ENCODE results near the gene OPN1LW. TPM values are rescaled to one million over a fixed set of nuclear protein-coding genes. Genes with fewer than 3 reads are reported as not detected.
"Not testable (repeated sequence)": the region's sequence is repeated elsewhere in the genome, so short reads cannot be mapped to it uniquely, and the experiment has no call there.

The OPN1LW gene
- polyA plus RNA-seq (ENCODE audit: insufficient read length), result not detected
- long read RNA-seq, donor 1, result 0 reads
- long read RNA-seq, donor 2, result 0 reads
- long read RNA-seq, donor 3, result 0 reads
- long read RNA-seq, donor 4, result 0 reads
- long read RNA-seq, donor 5, result 0 reads
- long read RNA-seq, donor 6, result 0 reads
- long read RNA-seq, donor 7, result 0 reads
- long read RNA-seq, donor 8, result 0 reads

DNA sequence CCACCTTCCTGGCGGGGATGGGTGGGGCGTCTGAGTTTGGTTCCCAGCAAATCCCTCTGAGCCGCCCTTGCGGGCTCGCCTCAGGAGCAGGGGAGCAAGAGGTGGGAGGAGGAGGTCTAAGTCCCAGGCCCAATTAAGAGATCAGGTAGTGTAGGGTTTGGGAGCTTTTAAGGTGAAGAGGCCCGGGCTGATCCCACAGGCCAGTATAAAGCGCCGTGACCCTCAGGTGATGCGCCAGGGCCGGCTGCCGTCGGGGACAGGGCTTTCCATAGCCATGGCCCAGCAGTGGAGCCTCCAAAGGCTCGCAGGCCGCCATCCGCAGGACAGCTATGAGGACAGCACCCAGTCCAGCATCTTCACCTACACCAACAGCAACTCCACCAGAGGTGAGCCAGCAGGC is at the start of gene OPN1LW:
Gene OPN1LW, plus strand, starts transcription at position 234 of the 400 bp plus-strand sequence. Its CDS starts 41 bp downstream, at position 275.
- DNase-seq, result not testable (repeated sequence)

DNA sequence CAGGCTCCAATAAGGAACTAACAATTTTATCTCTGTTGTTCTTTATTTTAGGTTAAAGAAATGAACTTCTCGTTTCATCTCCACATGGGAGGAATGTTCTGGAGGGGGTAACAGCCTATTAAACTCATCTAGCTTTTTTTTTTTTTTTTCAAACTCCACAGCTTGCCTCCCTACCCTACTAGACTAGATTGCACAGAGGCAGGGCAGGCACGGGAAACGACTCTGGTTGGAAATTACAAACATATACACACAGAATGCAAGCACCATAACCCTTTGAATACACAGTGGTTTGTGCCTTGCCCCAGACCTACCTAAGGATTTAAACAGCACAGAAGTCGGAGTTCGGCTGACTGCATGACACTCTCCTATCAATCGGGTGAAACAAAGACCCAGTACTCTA is 49.2 kb upstream of the OPN1LW start:
- DNase-seq, result no peak

DNA sequence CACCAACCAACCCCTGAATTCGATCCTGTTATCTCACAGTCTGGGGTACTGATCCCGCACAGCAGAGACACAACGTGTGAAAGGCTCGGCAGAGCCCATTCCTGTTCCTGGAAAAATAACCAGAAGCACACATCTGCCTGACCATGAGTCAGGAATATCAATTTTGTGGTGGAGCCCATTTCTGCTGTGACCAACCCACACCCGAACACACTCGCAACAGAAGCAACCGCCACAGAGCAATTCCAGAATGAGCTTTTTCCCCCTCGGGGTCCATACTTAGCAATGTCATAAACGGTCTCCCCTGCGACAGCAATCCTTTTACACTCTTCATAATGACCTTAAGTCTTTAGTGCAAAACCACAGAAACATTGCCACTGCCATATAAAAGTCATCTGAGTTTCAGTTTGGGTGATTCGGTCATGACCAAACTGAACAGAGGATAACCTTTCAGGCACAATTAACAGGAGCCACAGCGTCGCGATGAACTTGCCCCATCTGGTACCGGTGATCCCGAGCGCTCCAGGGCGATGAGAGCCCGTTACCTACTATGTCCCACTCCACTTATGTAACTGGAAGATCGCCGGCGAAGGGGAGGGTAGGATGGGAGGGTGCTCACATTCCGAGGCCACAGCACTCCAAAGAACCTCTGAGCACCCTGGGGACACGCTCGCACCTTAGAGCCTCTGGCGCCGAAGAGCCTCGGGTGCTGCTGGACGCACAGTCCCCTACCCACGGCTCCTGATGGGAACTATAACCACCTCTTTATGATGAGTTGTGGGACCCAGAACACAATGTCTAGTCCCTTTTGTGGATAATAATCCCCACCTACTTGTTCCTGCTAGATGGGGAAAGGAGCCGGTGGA is 47.7 kb upstream of the OPN1LW start:
- DNase-seq, result no peak

DNA sequence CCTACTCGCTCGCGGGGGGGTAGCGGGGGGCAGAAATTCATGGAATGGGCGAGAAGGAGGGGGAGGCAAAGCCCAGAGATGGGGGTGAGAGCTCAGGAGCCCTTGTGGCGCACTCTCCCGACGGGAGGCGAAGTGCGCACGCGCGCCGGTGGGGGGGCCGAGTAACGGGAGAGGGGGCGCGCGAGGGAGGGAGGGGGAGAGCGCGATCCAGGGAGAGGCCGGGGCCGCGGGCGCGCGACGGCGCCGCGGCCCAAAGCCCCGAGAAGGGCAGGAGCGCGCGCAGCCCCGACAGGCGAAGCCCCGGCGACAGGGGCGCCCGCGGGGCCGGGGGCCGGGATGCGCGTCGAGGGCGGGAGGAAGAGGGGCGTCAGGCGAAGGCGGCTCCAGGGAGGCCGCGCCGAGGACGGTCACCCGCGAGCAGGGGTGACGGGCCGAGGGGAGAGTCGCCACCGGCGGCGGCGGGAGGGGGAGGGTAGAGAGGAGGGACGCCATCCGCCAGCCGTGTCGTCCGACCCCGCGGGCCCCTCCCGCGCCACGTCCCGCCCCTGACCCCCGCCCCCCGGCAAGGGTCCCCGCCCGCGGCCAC is 46.9 kb upstream of the OPN1LW start:
- DNase-seq, result peak; percentile 74

DNA sequence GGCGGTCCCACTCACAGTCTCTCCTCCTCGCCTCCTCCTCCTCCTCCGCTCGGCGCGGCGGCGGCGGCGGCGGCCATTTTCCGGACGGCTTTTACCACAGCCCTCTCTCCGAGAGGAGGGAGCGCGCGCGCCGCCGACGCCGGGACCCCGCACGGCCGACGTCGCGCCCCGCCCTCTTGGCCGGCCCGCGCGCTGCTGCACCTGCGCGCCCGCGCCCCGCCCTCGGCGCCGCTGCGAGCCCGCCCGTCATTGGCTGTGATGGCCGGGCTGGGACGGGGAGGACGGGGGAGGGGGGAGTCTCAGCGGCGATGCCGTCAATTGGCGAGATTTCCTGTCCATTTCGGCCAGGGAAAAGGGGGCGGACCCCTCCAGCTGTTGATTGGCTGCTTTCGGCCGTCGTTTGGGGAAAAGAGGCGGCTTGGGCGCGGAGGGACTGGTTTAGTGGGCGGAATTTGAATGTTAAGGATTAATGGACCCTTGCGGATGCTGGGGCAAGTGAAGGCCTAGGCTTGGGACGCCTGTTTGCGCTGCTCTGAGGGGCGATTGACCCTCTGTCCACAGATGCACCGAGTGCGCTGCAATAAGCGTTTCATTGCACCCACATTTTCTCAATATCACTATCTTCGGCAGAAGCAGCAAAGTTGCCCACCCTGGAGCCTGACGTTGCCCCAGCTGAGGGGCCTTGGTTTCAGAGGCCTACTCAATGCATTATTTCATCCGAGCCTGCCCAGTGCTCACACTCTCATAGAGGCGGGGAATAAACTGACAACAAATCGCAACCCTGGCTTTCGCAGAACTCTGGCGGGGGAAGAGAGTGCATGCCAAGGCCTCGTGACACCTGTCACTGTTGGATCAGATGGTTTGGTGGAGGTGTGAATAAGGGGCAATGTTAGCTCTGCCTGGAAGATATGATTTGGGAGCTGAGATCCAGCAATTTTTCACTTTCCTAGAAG is 46.2 kb upstream of the OPN1LW start, which contains the start of gene MECP2:
Gene MECP2, minus strand, starts transcription at position 129 of the 953 bp plus-strand sequence.
- DNase-seq, result peak; percentile 91

DNA sequence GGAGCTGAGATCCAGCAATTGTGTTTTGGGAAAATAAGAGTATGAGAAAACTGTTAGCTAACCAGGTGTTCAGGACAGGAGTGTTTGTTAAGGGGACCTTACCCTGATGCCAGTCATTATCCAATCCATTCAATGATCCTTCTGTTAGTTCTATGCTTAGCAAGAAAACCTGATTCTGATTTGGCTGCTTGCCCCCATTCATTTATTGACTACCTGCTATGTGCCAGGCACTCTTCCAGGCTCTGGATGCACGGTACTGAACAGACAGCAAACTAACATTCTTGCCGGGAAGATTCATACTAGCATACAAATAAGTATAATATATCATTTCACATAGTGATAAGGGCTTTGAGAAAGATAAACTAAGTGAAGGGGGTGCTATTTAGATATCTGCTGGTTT is 45.5 kb upstream of the OPN1LW start:
- no peak for DNase-seq

DNA sequence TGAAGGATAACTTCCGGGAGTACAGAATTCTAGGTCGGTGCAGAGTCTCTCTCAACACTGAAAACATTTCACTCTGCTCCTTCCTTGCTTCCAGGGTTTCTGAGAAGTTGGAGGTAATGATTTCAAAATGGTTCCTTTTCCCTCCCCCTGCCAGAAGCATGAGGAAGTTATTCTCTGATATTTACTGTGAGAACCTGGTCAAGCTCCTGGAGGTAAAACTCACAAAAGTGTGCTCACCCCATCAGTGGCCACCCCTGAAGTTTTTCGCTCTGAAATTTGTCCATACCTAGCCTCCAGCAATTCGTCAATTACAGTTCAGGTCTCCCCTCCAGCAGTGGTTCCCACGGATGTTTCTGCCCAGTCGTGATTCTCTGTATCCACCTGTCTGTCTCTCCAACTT is 30.3 kb upstream of the OPN1LW start:
- DNase-seq, result no peak

DNA sequence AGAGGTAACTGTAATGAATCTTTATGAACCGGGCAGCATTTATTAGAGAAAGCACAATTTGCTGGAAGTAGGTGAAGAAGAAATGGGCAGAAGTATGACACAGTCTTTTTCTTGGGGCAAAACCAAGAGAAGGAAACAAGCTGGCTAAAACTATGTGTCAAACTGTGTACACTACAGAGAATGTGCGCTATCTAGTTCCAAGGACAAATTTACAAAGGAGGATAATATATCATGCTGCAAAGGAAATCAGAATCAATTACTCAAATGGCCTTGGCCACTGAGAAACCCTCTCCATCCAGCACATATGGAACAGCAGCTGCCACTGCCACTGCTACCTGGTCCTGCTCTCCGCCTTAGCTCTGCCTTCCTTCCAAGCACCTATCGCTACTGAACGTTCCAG is 29.4 kb upstream of the OPN1LW start:
- no peak for DNase-seq

DNA sequence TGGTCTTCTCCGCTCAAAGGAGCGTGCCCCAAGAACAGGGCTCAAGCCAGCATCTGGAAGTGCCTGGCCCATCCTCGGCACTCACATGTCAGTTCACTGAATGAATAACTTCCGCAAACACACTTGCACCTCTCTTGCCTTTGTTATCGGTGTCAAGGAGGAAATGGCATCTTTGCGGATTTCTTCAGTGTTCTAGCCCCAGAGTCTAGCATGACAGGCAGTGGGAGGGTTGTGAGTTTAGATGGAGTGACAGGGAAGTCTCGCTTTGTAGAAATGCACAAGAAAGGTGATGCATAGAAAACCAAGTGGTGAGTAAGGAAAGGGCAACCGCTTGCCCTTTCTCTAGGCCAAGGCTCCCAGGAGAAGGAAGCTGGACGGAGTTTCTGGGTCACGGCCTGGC is 29.0 kb upstream of the OPN1LW start:
- DNase-seq, result no peak

DNA sequence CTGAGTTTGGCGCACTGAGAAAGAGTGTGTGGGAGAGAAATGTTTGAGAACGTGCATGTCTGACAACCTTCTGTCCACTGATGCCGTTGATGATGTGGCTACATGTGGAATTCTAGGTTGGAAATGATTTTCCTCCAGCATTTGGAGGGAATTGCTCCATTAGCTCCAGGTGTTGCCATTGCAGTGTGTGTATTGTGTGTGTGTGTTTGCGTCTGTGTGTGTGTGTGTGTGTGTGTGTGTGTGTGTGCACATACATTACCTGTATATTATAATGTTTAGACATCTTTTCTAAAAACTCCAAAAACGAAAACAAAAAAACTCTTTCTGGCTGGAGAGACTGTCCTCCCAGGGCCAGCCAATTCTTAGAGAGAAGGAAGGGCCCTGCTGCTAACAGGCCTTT is 28.3 kb upstream of the OPN1LW start:
- no peak for DNase-seq

DNA sequence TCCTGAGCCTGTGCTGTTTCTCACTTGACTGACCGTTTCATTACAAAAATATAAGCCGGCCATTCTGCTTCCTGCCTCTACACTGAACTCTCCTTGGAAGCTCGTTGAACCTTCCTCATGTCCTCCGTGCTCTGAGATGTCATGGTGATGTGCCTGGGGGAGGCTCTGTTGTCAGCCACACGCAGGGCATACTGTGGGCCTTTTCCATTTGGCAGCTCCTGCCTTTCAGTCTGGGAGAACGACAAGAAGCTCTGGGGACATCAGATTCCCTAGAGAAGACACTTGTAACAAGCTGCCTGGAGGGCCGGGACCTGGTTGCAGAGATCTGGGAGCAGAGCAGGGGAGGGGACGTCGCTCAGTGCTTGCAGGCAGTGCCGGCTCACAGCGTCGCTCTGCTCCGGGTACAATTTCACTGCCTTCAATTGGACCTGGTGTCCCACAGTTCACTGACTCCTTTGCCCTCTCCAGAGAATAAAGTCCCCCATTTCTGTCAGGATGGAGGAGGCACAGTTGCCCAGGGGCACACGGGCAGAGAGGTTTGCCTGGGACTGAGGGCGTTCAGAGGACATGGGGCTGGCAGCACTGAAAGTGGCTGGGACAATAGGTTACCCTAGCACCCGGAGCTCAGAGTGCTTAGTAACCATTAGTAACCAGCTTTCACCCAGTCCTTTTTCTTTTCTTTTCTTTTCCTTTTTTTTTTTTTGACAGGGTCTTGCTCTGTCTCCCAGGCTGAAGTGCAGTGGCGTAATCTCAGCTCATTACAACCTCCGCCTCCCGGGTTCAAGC is 27.4 kb upstream of the OPN1LW start:
- no peak for DNase-seq

DNA sequence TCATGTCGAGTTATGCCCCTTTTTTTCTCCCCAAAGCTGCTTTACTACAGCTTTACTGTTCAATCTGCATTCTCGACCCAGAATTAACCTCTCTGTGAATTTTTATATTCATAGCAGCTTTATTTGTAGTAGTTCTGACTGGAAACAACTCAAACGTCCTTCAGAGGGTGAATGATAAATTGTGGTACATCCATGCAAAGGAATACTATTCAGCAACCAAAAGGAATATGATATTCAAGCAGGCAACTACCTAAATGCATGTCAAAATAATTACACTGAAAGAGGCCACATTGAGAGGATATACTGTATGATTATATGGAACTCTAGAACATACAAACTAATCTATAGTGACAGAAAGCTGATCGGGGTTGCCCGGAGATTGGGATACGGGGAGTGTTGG is 26.5 kb upstream of the OPN1LW start:
- DNase-seq, result no peak

DNA sequence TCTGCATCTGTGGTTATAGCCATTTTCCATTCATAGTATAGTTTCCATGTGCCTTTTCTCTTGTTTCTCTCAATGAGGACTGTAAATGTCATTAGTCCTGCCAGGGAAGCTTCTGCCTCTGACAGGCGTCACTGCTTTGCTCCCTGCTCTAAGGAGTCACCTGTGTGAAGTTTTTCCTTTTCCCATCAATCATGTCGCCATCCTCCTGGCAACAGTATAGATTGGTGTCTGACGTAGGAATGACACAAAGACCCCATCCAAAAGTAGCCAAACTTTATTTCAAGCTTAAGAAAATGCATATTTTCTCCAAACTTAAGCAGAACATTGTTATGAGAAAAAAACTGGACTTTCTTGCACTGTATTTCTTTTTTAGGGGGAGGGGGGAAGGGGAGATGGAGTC is 23.5 kb upstream of the OPN1LW start:
- no peak for DNase-seq

DNA sequence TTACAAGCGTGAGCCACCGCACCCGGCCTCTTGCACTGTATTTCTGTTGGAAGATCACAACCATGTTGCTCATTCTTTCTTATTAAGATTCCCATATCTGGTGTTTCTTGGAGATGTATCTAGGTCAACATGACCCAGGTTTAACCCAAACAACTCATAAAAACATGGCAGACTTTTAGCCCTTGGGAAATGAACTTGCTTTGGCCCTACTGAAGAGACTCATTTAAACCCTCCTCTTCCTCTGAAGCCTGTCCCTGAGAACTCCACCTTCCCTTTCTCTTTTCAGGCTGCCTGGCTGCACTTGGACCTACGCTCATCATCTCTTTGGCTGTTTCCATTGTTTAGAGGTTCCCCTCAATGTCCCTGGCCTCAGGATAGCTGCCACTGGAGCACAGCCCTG is 22.8 kb upstream of the OPN1LW start:
- no peak for DNase-seq

DNA sequence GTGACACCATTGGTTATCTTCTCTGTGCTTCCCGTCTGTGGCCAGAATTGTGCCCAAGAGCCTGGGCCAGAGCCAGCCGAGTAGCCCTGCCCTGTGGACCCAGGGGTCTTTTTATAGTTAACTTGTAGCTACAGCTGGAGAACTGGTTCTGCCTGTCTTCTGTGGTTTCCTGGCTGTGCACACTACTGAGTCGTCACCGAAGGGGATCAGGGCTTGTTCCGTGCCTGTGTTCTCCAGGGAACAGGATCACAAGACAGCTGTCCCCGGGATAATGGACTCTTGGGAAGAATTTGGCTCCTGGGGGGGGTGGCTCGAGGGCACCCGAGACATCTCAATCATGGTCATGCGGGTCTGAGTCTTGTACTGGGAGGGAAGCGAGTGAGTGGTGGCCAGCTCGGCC is 22.1 kb upstream of the OPN1LW start:
- no peak for DNase-seq

DNA sequence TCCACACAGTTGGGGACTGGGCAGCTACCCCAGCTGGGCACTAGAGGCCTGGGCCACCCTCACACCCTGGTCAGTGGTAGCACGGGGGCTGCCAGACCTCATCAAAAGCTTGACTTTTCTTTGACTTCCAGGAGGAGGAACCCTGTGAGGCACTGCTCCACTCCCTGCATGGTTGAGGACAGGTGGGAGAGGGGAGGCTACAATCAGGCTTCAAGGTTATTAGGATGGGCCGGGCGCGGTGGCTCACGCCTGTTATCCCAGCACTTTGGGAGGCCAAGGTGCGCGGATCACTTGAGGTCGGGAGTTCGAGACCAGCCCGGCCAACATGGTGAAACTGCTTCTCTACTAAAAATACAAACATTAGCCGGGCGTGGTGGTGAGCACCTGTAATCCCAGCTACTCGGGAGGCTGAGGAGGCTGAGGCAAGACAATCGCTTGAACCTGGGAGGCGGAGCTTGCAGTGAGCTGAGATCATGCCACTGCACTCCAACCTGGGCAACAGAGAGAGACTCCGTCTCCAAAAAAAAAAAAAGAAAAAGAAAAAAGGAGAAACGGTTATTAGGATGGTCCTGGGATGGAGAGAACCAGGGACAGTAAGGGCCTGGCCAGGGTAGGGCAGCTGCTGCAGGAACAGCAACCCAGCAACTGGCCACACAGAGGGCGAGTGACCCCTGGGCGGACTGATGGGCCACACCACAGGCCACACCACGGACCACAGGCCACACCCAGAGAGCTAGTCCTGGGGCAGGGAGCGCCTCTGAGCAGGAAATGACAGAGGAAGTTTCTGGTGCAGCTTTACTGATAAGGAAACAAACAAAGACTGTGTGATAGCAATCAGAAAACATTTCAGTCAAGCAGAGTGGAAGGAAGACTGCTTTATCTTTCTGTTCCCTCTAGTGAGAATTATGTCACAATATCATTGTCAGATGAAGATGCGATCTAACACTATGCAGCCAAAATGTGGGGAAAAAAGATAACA is 20.5 kb upstream of the OPN1LW start:
- DNase-seq, result no peak

DNA sequence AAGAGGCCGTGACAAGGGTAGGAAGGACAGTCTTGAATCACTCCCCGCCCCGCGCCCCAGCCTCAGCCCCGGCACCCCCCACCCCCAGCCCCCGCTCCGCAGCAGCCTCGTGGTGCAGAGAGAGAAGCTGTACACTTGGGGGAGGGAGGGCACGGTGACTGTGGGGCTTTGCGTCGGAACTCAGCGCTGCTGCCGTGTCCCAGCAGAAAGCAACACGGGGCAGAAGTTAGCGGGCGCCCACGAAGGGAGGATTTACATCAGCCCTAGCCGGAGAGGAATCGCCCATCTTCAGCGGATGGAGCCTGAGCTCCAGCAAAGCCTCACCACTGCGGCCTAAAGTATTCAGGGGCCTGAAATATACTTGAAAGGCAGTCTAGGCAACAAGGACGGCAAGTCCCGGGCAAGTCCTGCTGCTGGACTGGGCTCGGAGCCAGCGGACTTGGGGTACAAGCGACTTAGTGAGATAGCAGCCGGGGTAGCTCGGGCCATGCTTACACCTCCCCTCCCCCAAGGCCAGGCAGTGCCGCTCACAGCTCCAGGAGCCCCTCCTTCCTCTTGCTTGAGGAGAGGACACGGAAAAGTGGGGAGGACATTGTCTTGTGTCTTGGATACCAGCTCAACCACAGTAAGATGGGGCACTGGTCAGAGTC is 18.5 kb upstream of the OPN1LW start:
- DNase-seq, result no peak

DNA sequence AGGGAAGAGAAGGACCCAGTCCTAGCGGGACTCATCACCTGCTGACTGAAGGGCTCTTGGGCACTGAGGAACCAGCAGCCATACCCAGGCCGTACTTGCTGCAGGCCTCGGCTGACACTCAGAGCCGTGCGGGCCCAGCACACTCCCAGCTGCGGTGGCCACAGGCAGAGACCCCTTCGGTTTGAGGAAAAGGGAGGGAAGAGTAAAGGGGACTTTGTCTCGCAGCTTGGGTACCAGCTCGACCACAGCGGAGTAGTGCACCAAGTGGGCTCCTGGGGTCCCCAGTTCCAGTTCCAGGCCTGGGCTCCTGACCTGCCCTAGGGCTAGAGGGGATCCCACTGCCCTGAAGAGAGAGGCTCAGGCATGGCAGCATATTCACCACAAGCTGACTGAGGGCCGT is 17.9 kb upstream of the OPN1LW start:
- DNase-seq, result no peak

DNA sequence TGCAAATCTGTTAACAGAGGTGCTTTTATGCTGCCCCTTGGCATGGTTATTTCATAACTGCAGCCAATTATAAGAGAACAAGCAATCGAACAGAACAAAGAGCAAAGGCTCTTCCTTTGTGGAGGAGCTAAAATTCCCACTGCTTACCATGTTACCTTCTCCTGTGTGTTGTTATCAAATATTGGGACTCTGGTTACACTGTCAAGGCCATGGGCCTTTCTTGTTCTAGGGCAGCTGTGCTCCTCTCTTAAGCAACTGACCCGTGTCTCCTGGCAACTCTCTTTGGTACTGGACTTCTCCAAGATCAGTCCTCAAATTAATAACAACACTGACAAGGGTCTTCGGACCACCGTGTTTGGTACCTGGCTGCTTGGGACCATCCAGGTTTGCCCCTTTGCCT is 12.1 kb upstream of the OPN1LW start:
- no peak for DNase-seq

DNA sequence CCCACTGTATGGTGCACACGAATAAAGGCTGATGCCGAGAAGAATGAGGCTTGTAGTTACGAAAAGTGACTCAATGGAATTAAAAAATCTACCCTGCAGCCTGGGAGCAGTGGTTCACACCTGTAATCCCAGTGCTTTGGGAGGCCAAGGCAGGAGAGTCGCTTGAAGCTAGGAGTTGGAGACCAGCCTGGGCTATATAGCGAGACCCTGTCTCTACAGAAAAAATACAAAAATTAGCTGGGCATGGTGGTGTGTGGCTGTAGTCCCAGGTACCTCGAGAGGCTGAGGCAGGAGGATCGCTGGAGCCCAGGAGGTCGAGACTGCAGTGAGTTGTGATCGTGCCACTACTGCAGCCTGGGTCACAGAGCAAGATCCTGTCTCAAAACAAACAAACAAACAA is 11.7 kb upstream of the OPN1LW start:
- DNase-seq, result no peak

Measured in left kidney (tissue), 8 donors.